ENCODE results near the gene COPS9.

The COPS9 gene

DNA sequence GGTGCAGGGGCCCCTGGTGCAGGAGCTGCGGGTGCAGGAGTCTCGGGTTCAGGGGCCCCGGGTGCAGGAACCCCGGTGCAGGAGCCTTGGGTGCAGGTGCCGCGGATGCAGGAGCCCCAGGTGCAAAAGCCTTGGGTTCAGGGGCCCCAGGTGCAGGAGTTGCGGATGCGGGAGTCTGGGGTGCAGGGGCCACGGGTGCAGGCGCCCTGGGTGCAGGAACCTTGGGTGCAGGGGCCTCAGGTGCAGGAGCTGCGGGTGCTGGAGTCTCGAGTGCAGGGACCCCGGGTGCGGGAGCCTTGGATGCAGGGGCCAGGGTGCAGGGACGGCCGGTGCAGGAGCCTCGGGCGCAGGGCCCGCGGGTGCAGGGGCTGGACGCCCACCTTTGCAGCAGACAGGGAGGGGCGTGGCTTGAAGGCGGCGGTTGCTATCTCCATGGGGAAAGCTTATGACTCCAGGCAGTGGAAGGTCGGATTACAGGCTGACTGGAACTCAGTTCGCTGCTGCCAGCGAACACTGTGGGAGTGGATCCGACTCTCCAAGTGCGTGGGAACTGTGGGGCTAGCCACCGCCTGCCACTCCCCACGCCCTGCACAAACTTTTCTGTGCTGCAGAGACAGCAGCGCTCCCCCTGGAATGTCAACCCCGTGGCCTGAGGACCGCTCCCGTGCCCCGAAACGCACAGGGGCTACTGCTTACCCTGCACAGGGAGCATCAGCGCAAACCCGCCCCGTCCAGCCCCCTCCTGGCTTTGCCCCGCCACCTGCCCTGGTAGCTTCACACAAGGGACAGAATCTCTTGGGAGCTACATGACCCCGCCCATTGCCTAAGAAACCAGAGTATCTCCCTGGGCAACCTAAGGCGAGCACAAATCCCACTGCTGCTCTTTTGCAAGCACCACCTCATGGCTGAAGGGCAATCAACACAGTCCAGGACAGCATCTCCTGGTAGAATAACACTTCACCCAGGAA lies 40.3 kb downstream of the COPS9 start:
- H3K27ac ChIP-seq = no peak overlapping the region
- TF ChIP-seq, protein P1, sequence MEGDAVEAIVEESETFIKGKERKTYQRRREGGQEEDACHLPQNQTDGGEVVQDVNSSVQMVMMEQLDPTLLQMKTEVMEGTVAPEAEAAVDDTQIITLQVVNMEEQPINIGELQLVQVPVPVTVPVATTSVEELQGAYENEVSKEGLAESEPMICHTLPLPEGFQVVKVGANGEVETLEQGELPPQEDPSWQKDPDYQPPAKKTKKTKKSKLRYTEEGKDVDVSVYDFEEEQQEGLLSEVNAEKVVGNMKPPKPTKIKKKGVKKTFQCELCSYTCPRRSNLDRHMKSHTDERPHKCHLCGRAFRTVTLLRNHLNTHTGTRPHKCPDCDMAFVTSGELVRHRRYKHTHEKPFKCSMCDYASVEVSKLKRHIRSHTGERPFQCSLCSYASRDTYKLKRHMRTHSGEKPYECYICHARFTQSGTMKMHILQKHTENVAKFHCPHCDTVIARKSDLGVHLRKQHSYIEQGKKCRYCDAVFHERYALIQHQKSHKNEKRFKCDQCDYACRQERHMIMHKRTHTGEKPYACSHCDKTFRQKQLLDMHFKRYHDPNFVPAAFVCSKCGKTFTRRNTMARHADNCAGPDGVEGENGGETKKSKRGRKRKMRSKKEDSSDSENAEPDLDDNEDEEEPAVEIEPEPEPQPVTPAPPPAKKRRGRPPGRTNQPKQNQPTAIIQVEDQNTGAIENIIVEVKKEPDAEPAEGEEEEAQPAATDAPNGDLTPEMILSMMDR (IDR thresholded peaks at IDR 0.05; ENCODE audit: low read depth, low read length) = no peak
- H3K27me3 ChIP-seq (ENCODE audit: insufficient read depth, low read depth, severe bottlenecking) = peaks cover 99% of the 10 kb centered on the region
- no peaks in the 10 kb centered on the region for H3K36me3 ChIP-seq
- DNase-seq = no peak
- peaks cover 29% of the 10 kb centered on the region for H3K9me3 ChIP-seq (ENCODE audit: severe bottlenecking)
- H3K4me3 ChIP-seq (ENCODE audit: low read depth, low read length) = no peak overlapping the region

GRCh38 chr2:240089306-240089705 lies 46.8 kb downstream of the COPS9 start:
- no peak for DNase-seq
- peaks cover 23% of the 10 kb centered on the region for H3K9me3 ChIP-seq (ENCODE audit: severe bottlenecking)
- peaks cover 69% of the 10 kb centered on the region for H3K27me3 ChIP-seq (ENCODE audit: insufficient read depth, low read depth, severe bottlenecking)
- no peak overlapping the region for H3K4me3 ChIP-seq (ENCODE audit: low read depth, low read length)
- no peak overlapping the region for H3K27ac ChIP-seq
- H3K36me3 ChIP-seq = no peaks in the 10 kb centered on the region
- TF ChIP-seq, protein P1 (IDR thresholded peaks at IDR 0.05; ENCODE audit: low read depth, low read length) = no peak

DNA sequence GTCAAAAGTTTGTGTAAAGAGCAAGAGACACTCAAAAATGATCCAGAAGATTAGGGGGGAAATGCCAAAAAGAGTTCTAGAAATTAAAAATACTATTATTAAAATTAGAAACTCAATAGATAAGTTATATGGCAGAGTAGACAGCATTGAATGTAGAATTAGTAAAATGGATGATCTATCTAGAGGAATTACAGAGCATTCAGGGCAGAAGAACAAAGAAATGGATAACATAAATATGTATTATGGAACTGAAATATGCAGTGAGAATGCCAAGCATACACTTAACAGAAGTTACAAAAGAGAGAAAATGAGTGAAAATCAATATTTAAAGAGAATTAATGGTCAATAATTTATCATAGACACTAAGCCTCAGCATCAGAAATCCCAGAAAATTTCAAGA lies 49.5 kb downstream of the COPS9 start:
- H3K36me3 ChIP-seq = no peaks in the 10 kb centered on the region
- no peak overlapping the region for H3K4me3 ChIP-seq (ENCODE audit: low read depth, low read length)
- H3K27ac ChIP-seq = no peak overlapping the region
- no peak for DNase-seq
- peaks cover 67% of the 10 kb centered on the region for H3K27me3 ChIP-seq (ENCODE audit: insufficient read depth, low read depth, severe bottlenecking)
- peaks cover 11% of the 10 kb centered on the region for H3K9me3 ChIP-seq (ENCODE audit: severe bottlenecking)
- TF ChIP-seq, protein P1 (IDR thresholded peaks at IDR 0.05; ENCODE audit: low read depth, low read length) = no peak
